ENCODE results near the gene SCFD2. TPM values are rescaled to one million over a fixed set of nuclear protein-coding genes. Genes with fewer than 3 reads are reported as not detected.

Gene SCFD2
- total RNA-seq, 1 experiment from 2014 or later, result 19.2 TPM

GRCh38 chr4:53161051-53161786 is 204.6 kb downstream of the SCFD2 start:
- POLR2A ChIA-PET, result interaction anchor here (0.7 kb wide), 1 partner anchor 55 kb away, joined by 3 read pairs; no protein-coding TSS in a partner anchor
- intact Hi-C loops (cut with micrococcal nuclease), result no loop called here
- CTCF ChIA-PET, result interaction anchor here (0.6 to 0.7 kb wide), 2 partner anchors 15 to 785 kb away, joined by 3 to 4 read pairs; no protein-coding TSS in a partner anchor

GRCh38 chr4:53156896-53157295 is 209.0 kb downstream of the SCFD2 start:
- ChIA-PET CTCF (no interaction called here), POLR2A (no interaction called here)
- Mint-ChIP-seq H3K27ac (ENCODE audit: low read depth, unreplicated experiment) (no peak overlapping the region), H3K4me3 (ENCODE audit: unreplicated experiment) (no peak overlapping the region), H3K4me1 (ENCODE audit: insufficient read depth, unreplicated experiment) (no peaks in the 10 kb centered on the region), H3K27me3 (ENCODE audit: insufficient read depth, unreplicated experiment) (no peaks in the 10 kb centered on the region), H3K36me3 (ENCODE audit: insufficient read depth, unreplicated experiment) (no peaks in the 10 kb centered on the region), H3K9me3 (ENCODE audit: unreplicated experiment) (no peaks in the 10 kb centered on the region)
- intact Hi-C loops (cut with micrococcal nuclease), result no loop called here
- no peak for DNase-seq (ENCODE audit: unreplicated experiment)
- no peak for TF ChIP-seq CTCF (IDR thresholded peaks at IDR 0.05; ENCODE audit: unreplicated experiment)
- BruUV-seq (replicated peaks), result no TSS peak

More at GRCh38 chr4:53161051-53161786, 204.6 kb downstream of the SCFD2 start:
- Mint-ChIP-seq H3K9me3 (ENCODE audit: unreplicated experiment) (no peaks in the 10 kb centered on the region), H3K4me1 (ENCODE audit: insufficient read depth, unreplicated experiment) (no peaks in the 10 kb centered on the region), H3K36me3 (ENCODE audit: insufficient read depth, unreplicated experiment) (no peaks in the 10 kb centered on the region), H3K27ac (ENCODE audit: low read depth, unreplicated experiment) (no peak overlapping the region), H3K4me3 (ENCODE audit: unreplicated experiment) (no peak overlapping the region), H3K27me3 (ENCODE audit: insufficient read depth, unreplicated experiment) (no peaks in the 10 kb centered on the region)
- TF ChIP-seq CTCF (IDR thresholded peaks at IDR 0.05; ENCODE audit: unreplicated experiment), result no peak
- no TSS peak for BruUV-seq (replicated peaks)
- no peak for DNase-seq (ENCODE audit: unreplicated experiment)

GRCh38 chr4:53152467-53152866 is 213.4 kb downstream of the SCFD2 start:
- H3K27ac Mint-ChIP-seq (ENCODE audit: low read depth, unreplicated experiment), result no peak overlapping the region
- CTCF ChIA-PET, result no interaction called here
- no peaks in the 10 kb centered on the region for H3K9me3 Mint-ChIP-seq (ENCODE audit: unreplicated experiment)

GRCh38 chr4:53151489-53151788 is 214.4 kb downstream of the SCFD2 start:
- H3K4me3 Mint-ChIP-seq (ENCODE audit: unreplicated experiment), result no peak overlapping the region
- POLR2A ChIA-PET, result no interaction called here

More at GRCh38 chr4:53152467-53152866, 213.4 kb downstream of the SCFD2 start:
- intact Hi-C loops (cut with micrococcal nuclease), result no loop called here
- POLR2A ChIA-PET, result no interaction called here
- H3K4me3 Mint-ChIP-seq (ENCODE audit: unreplicated experiment), result no peak overlapping the region
- H3K4me1 Mint-ChIP-seq (ENCODE audit: insufficient read depth, unreplicated experiment), result no peaks in the 10 kb centered on the region
- no TSS peak for BruUV-seq (replicated peaks)
- no peak for DNase-seq (ENCODE audit: unreplicated experiment)
- no peaks in the 10 kb centered on the region for H3K27me3 Mint-ChIP-seq (ENCODE audit: insufficient read depth, unreplicated experiment)
- no peaks in the 10 kb centered on the region for H3K36me3 Mint-ChIP-seq (ENCODE audit: insufficient read depth, unreplicated experiment)
- TF ChIP-seq CTCF (IDR thresholded peaks at IDR 0.05; ENCODE audit: unreplicated experiment), result no peak

More at GRCh38 chr4:53151489-53151788, 214.4 kb downstream of the SCFD2 start:
- TF ChIP-seq CTCF (IDR thresholded peaks at IDR 0.05; ENCODE audit: unreplicated experiment), result no peak
- no peaks in the 10 kb centered on the region for H3K9me3 Mint-ChIP-seq (ENCODE audit: unreplicated experiment)
- H3K27me3 Mint-ChIP-seq (ENCODE audit: insufficient read depth, unreplicated experiment), result no peaks in the 10 kb centered on the region
- H3K4me1 Mint-ChIP-seq (ENCODE audit: insufficient read depth, unreplicated experiment), result no peaks in the 10 kb centered on the region
- H3K36me3 Mint-ChIP-seq (ENCODE audit: insufficient read depth, unreplicated experiment), result no peaks in the 10 kb centered on the region
- H3K27ac Mint-ChIP-seq (ENCODE audit: low read depth, unreplicated experiment), result no peak overlapping the region
- intact Hi-C loops (cut with micrococcal nuclease), result no loop called here
- BruUV-seq (replicated peaks), result no TSS peak
- DNase-seq (ENCODE audit: unreplicated experiment), result no peak
- CTCF ChIA-PET, result no interaction called here
